Fibroblast of lung (primary cell): ENCODE measurements around the gene KCNE3. TPM values are rescaled to one million over a fixed set of nuclear protein-coding genes. Genes with fewer than 3 reads are reported as not detected.

Experiments used
- DNase-seq, 2 donors: peaks; one replicate each; pipeline versions ENCODE4 v3.0.0 to v3.0.0-alpha.2; 2010; ENCODE audit warnings: low read depth in 2 of 2
- H2AFZ ChIP-seq: 2 replicates; pipeline ENCODE4 v1.5.1; 2012; ENCODE audit warnings: low read length, control low read depth, inconsistent platforms
- H3K27ac ChIP-seq: 2 replicates; pipeline ENCODE4 v1.5.1; 2011; ENCODE audit warnings: low read length, control low read depth; ENCODE audit not compliant: insufficient read depth
- H3K27me3 ChIP-seq: 2 replicates; pipeline ENCODE4 v1.5.1; 2011; ENCODE audit warnings: mild to moderate bottlenecking, low read length; ENCODE audit not compliant: control insufficient read depth, insufficient read depth
- H3K36me3 ChIP-seq: 2 replicates; pipeline ENCODE4 v1.5.1; 2011; ENCODE audit warnings: low read length; ENCODE audit not compliant: control insufficient read depth, insufficient read depth
- H3K4me1 ChIP-seq: 2 replicates; pipeline ENCODE4 v1.5.1; 2011; ENCODE audit warnings: low read length; ENCODE audit not compliant: control insufficient read depth, insufficient read depth; ENCODE audit errors: extremely low read depth
- H3K4me2 ChIP-seq: 2 replicates; pipeline ENCODE4 v1.5.1; 2011; ENCODE audit warnings: low read length, control low read depth; ENCODE audit not compliant: insufficient read depth; ENCODE audit errors: extremely low read depth
- H3K4me3 ChIP-seq, 4 experiments: fragments of 200-600 bp in 1 of 4; sonication (generic) in 1 of 4; replicated peaks in 1 of 4; 2 replicates each; pipeline ENCODE4 v1.5.1; 2011 to 2016; ENCODE audit warnings: low read length in 4 of 4, low read depth in 3 of 4, mild to moderate bottlenecking in 3 of 4, control low read depth in 2 of 4, inconsistent platforms in 1 of 4, mixed read lengths in 1 of 4; ENCODE audit not compliant: insufficient read depth in 1 of 4; ENCODE audit errors: control extremely low read depth in 1 of 4
- H3K79me2 ChIP-seq: 2 replicates; pipeline ENCODE4 v1.5.1; 2012; ENCODE audit warnings: mild to moderate bottlenecking, low read length, inconsistent platforms; ENCODE audit not compliant: control insufficient read depth, insufficient read depth
- H3K9ac ChIP-seq: 2 replicates; pipeline ENCODE4 v1.5.1; 2011; ENCODE audit warnings: mild to moderate bottlenecking, low read length, control low read depth; ENCODE audit not compliant: insufficient read depth
- H3K9me3 ChIP-seq: 2 replicates; pipeline ENCODE4 v1.5.1; 2012; ENCODE audit warnings: low read depth, low read length; ENCODE audit not compliant: control insufficient read depth, insufficient read depth
- H4K20me1 ChIP-seq: 2 replicates; pipeline ENCODE4 v1.5.1; 2011; ENCODE audit warnings: low read length; ENCODE audit not compliant: control insufficient read depth, insufficient read depth; ENCODE audit errors: extremely low read depth
- CTCF ChIP-seq, 2 donors: IDR thresholded peaks in 1 of 2; conservative IDR thresholded peaks in 1 of 2; 1 replicate in 1 of 2; 2 replicates in 1 of 2; pipeline ENCODE4 v1.5.1; 2011 to 2012; ENCODE audit warnings: low read length in 2 of 2, control low read depth in 1 of 2, inconsistent platforms in 1 of 2, low read depth in 1 of 2, mild to moderate bottlenecking in 1 of 2
- EZH2 ChIP-seq: IDR thresholded peaks from 2 replicates; pipeline ENCODE4 v1.5.1; 2012; ENCODE audit warnings: low read length, control low read depth, mild to moderate bottlenecking; ENCODE audit errors: missing control alignments
- polyA plus RNA-seq, 2 donors: library from polyadenylated mRNA; depleted of rRNA in 1 of 2; stranded (reverse) in 1 of 2; unstranded in 1 of 2; fragments of >200 nt; gene quantifications; 2 replicates each; pipeline ENCODE4 v1.2.1, GENCODE V29; 2011 to 2012; ENCODE audit warnings: missing spikeins in 1 of 2
- total RNA-seq: library from RNA; depleted of rRNA; stranded (reverse); fragments of >200 nt; gene quantifications from 2 replicates; pipeline ENCODE4 v1.2.1, GENCODE V29; 2014

The KCNE3 gene
- total and polyA plus RNA-seq, 2 donors (not counting 1 experiment from before 2014, with no cell fraction given) = 0.25 to 6.4 TPM

DNA sequence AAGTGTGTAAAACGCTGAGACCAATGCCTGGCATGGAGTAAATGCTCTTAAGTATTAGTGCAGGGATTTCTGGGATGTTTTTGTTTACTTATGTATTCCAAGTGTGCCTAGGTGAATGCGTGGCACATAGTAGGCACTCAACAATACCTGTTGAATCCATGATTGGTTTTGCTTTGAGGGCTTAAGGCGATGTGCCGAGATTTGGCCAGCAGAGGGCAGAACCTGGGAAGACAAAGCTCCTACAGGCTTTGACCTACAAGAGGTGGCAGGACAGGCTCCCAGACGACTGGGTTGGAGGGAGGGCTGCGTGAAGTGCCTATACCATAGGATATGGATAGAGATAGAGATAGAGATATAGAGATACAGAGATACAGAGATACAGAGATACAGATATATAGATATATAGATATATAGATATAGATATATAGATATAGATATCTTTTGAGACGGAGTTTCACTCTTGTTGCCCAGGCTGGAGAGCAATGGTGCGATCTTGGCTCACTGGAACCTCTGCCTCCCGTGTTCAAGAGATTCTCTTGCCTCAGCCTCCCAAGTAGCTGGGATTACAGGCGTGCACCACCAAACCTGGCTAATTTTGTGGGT lies 13.9 kb downstream of the KCNE3 start:
- Histone ChIP-seq H3K36me3 (no peaks in the 10 kb centered on the region), H3K4me2 (no peak overlapping the region), H3K4me1 (peaks cover 2% of the 10 kb centered on the region), H3K4me3 (no peak overlapping the region), H3K27ac (no peak overlapping the region), H3K9ac (no peak overlapping the region), H3K27me3 (no peaks in the 10 kb centered on the region), H3K79me2 (no peaks in the 10 kb centered on the region), H4K20me1 (no peaks in the 10 kb centered on the region), H2AFZ (no peak overlapping the region), H3K9me3 (no peaks in the 10 kb centered on the region)
- peak; percentile 83 to 90 for TF ChIP-seq CTCF (conservative IDR thresholded peaks at IDR 0.05 in 1 of 2, IDR thresholded peaks at IDR 0.05 in 1 of 2; ENCODE audit: low read depth in 1 of 2, low read length in 2 of 2)
- no peak for TF ChIP-seq EZH2
- DNase-seq = peak; percentile 48 to 72

DNA sequence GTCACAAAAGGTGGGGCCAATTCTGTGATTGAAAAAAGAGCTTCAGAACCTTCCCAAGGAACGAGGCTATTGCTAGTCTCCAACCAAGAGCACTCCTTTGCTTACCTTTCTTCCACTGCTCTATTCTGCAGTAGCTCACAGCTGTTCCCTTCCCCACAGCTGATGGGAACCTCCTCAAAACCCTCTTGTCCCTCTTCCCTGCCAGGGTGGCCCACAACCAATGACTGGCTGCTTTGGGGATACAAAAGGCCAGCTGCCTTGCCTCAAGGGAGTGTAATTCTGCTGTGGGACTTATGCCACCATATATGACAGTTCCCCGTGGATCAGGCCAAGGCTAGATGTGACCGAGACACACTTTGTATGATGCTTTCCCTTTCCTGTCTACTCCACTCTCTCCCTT lies 15.0 kb downstream of the KCNE3 start:
- Histone ChIP-seq H3K4me3 (no peak overlapping the region), H3K9ac (no peak overlapping the region), H3K9me3 (no peaks in the 10 kb centered on the region), H3K4me1 (peaks cover 2% of the 10 kb centered on the region), H3K4me2 (no peak overlapping the region), H3K36me3 (no peaks in the 10 kb centered on the region), H2AFZ (no peak overlapping the region), H3K27ac (no peak overlapping the region), H3K79me2 (no peaks in the 10 kb centered on the region), H3K27me3 (no peaks in the 10 kb centered on the region), H4K20me1 (no peaks in the 10 kb centered on the region)
- DNase-seq = no peak
- TF ChIP-seq CTCF (conservative IDR thresholded peaks at IDR 0.05 in 1 of 2, IDR thresholded peaks at IDR 0.05 in 1 of 2; ENCODE audit: low read depth in 1 of 2, low read length in 2 of 2) = no peak
- no peak for TF ChIP-seq EZH2

GRCh38 chr11:74450318-74450717 lies 17.0 kb downstream of the KCNE3 start:
- no peak for DNase-seq
- TF ChIP-seq EZH2 = no peak
- TF ChIP-seq CTCF (conservative IDR thresholded peaks at IDR 0.05 in 1 of 2, IDR thresholded peaks at IDR 0.05 in 1 of 2; ENCODE audit: low read depth in 1 of 2, low read length in 2 of 2) = no peak
- no peaks in the 10 kb centered on the region for H3K9me3 ChIP-seq
- H3K27ac ChIP-seq = no peak overlapping the region
- no peaks in the 10 kb centered on the region for H3K79me2 ChIP-seq
- no peaks in the 10 kb centered on the region for H3K27me3 ChIP-seq
- H3K9ac ChIP-seq = no peak overlapping the region
- no peaks in the 10 kb centered on the region for H4K20me1 ChIP-seq
- peaks cover 2% of the 10 kb centered on the region for H3K4me1 ChIP-seq
- no peak overlapping the region for H2AFZ ChIP-seq
- no peak overlapping the region for H3K4me3 ChIP-seq
- H3K4me2 ChIP-seq = no peak overlapping the region
- H3K36me3 ChIP-seq = no peaks in the 10 kb centered on the region
